Measurements from ENCODE around the gene CD22. TPM values are rescaled to one million over a fixed set of nuclear protein-coding genes. Genes with fewer than 3 reads are reported as not detected.

CD22 gene
- total RNA-seq, 4 donors from 2014 or later = 2.7 to 5.6 (median 4.9) TPM

- 2 to 24% methylated on average over 12 to 23 of the region's 32 CpGs for WGBS, 2 donors (ENCODE audit: low coverage in 1 of 2)
- Histone ChIP-seq H3K4me3 (no peak overlapping the region), H3K27ac (no peak overlapping the region), H3K27me3 (peaks cover 77% of the 10 kb centered on the region), H3K36me3 (no peaks in the 10 kb centered on the region), H3K9me3 (no peaks in the 10 kb centered on the region), H3K4me1 (no peaks in the 10 kb centered on the region)
- ATAC-seq = peak; percentile 51
- TF ChIP-seq, protein P1, sequence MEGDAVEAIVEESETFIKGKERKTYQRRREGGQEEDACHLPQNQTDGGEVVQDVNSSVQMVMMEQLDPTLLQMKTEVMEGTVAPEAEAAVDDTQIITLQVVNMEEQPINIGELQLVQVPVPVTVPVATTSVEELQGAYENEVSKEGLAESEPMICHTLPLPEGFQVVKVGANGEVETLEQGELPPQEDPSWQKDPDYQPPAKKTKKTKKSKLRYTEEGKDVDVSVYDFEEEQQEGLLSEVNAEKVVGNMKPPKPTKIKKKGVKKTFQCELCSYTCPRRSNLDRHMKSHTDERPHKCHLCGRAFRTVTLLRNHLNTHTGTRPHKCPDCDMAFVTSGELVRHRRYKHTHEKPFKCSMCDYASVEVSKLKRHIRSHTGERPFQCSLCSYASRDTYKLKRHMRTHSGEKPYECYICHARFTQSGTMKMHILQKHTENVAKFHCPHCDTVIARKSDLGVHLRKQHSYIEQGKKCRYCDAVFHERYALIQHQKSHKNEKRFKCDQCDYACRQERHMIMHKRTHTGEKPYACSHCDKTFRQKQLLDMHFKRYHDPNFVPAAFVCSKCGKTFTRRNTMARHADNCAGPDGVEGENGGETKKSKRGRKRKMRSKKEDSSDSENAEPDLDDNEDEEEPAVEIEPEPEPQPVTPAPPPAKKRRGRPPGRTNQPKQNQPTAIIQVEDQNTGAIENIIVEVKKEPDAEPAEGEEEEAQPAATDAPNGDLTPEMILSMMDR (IDR thresholded peaks at IDR 0.05) = peak in 3 of 4 experiments; percentile 45 to 74 (median 70)
- TF ChIP-seq POLR2AphosphoS5 (IDR thresholded peaks at IDR 0.05) (no peak), POLR2A (IDR thresholded peaks at IDR 0.05) (no peak)
Observed at GRCh38 chr19:35352448-35353304, 23.7 kb downstream of the CD22 start.

DNA sequence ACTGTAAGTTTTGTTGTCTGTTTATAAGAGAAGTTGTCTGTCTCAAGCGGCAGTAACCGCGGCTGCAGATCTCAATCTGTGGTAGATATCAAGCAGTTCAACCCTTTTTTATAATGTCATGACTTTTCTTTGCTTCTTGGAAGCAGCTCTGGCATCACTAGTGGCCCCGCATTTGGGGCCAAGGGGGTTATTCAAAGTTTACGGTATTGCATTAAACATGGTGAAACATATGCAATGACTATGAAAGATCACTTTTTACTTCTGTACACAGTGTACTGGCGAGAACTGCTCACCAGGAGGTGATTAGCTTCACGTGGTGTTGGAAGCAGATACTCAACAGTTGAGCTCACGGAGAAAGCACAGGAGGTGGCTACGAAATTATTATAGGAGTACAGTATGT lies 24.6 kb downstream of the CD22 start:
- Histone ChIP-seq H3K27ac (no peak overlapping the region), H3K36me3 (no peaks in the 10 kb centered on the region), H3K27me3 (peaks cover 84% of the 10 kb centered on the region), H3K9me3 (no peaks in the 10 kb centered on the region), H3K4me1 (no peaks in the 10 kb centered on the region), H3K4me3 (no peak overlapping the region)
- TF ChIP-seq EP300 (IDR thresholded peaks at IDR 0.05) (no peak), POLR2AphosphoS5 (IDR thresholded peaks at IDR 0.05) (no peak), POLR2A (IDR thresholded peaks at IDR 0.05) (no peak)
- TF ChIP-seq, protein P1 (IDR thresholded peaks at IDR 0.05) = no peak
- no peak for ATAC-seq
- 44 to 56% methylated on average over 9 of the region's 9 CpGs for WGBS, 2 donors (ENCODE audit: low coverage in 1 of 2)

DNA sequence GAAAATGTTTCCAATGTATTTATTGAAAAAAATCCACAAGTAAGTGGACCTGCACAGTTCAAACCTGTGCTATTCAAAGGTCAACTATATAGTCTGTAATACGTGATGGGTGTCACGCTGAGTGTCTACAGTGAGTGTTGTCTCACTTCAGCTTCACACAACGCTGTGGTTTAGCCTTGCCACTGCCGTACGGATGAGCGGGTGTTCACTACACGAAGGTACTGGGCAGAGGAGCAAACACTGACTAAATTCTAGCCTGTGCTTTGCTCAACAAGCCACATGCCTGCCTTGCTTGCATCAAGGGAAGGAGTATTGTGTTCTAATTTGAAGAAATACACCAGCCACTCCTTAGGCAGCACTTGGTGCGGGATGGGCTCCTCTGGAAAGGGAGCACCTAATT lies 25.9 kb downstream of the CD22 start:
- H3K9me3 ChIP-seq = no peaks in the 10 kb centered on the region
- H3K27ac ChIP-seq = no peak overlapping the region
- no peak overlapping the region for H3K4me3 ChIP-seq
- H3K36me3 ChIP-seq = no peaks in the 10 kb centered on the region
- no peak for ATAC-seq
- 40 to 95% methylated on average over 3 to 4 of the region's 8 CpGs for WGBS, 2 donors (ENCODE audit: low coverage in 1 of 2)
- H3K4me1 ChIP-seq = no peaks in the 10 kb centered on the region
- peaks cover 73% of the 10 kb centered on the region for H3K27me3 ChIP-seq
- no peak for TF ChIP-seq EP300 (IDR thresholded peaks at IDR 0.05)
- TF ChIP-seq POLR2AphosphoS5 (IDR thresholded peaks at IDR 0.05) = no peak
- TF ChIP-seq POLR2A (IDR thresholded peaks at IDR 0.05) = no peak
- TF ChIP-seq, protein P1 (IDR thresholded peaks at IDR 0.05) = no peak

GRCh38 chr19:35355791-35356460 lies 26.9 kb downstream of the CD22 start:
- Histone ChIP-seq H3K27me3 (peaks cover 62% of the 10 kb centered on the region), H3K9me3 (no peaks in the 10 kb centered on the region), H3K4me3 (no peak overlapping the region), H3K36me3 (no peaks in the 10 kb centered on the region), H3K4me1 (no peaks in the 10 kb centered on the region), H3K27ac (no peak overlapping the region)
- no peak for TF ChIP-seq POLR2AphosphoS5 (IDR thresholded peaks at IDR 0.05)
- no peak for TF ChIP-seq EP300 (IDR thresholded peaks at IDR 0.05)
- TF ChIP-seq POLR2A (IDR thresholded peaks at IDR 0.05) = no peak
- TF ChIP-seq, protein P1 (IDR thresholded peaks at IDR 0.05) = no peak
- no peak for ATAC-seq
- 36% methylated on average over 4 to 5 of the region's 6 CpGs for WGBS, 2 donors (ENCODE audit: low coverage in 1 of 2)

All from gastroesophageal sphincter (tissue), 4 donors.